Stimulated activated CD4-positive, alpha-beta T cell treated with anti-CD3 and anti-CD28 coated beads, TNF-alpha, amount 100 ng/mL, for 48 hours (primary cell): Measurements from ENCODE around the gene HIGD1C.
"Not testable (repeated sequence)": the region's sequence is repeated elsewhere in the genome, so short reads cannot be mapped to it uniquely, and the experiment has no call there.

Experiments
- DNase-seq, 3 donors: peaks; one replicate each; pipeline ENCODE4 v3.0.0-alpha.2; 2020; ENCODE audit warnings: low read depth in 3 of 3

Gene HIGD1C

DNA sequence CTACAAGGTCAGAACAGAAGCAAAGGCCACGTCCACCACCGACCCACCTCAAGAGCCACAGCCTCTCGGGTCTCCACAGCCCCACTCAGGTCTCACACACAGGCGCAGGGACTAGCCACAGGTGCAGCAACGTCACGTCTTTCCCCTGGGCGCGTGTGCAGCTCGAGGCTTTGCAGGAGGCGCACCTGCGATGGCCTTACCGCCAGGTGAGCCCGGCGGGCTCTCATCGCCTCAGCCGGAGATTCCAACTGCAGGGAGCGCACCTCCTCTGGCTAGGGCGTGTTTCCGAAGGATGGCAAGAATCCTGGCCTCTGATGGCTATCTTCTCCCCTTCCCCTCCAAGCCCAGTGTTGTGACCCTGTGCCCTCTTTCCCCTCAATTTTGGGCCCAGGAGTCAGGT, at the start of gene HIGD1C:
TSS of gene HIGD1C (plus strand) at position 35 of the 400 bp plus-strand sequence. CDS start 1,455 bp downstream, outside the sequence.
- DNase-seq = no peak

DNA sequence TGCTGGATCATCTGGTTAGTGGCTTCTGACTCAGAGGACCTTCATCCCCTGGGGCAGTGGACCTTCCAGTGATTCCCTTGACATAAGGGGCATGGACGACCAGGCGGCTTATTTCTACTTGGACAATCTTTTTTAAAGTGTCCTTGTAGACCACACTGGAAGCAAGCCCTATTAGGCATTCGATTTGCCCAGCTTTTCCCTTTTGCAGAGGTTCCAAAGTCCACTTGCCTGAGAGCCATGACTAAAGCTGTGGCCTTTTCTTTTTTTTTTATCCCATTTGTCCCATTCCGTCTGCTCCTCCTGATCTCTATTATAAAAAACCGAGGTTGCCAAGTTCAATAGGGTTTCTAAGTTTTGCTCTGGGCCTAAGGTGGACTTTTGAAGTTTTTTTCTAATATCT, 43.9 kb upstream of the HIGD1C start:
- DNase-seq = not testable (repeated sequence)

DNA sequence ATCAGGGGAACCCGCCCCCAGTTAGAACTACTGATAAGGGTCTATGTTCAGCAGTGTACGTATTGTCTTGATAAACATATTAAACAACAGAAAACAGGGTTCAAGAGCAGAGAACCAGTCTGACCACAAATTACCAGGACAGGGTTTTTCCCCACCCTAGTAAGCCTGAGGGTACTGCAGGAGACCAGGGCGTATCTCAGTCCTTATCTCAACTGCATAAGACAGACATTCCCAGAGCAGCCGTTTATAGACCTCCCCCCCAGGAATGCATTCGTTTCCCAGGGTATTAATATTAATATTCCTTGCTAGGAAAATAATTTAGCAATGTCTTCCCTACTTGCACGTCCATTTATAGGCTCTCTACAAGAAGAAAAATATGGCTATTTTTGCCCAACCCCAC, 40.0 kb upstream of the HIGD1C start:
- not testable (repeated sequence) for DNase-seq

DNA sequence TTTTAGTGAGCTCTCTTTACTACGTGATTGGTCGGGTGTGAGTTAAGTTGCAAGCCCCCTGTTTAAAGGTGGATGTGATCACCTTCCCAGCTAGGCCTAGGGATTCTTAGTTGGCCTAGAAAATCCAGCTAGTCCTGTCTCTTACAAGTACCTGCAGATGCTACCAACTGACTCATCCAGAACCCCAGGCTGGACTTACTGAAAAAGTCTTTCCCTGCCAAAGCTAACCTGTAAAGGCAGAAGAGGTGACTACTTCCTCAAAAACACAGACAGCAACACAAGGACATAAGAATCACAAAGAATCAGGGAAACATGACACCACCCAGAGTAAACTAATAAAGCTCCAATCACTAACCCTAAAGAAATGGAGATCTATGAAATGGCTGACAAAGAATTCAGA, 39.1 kb upstream of the HIGD1C start:
- no peak for DNase-seq

GRCh38 chr12:50914872-50915484, 37.4 kb upstream of the HIGD1C start:
- DNase-seq = no peak

GRCh38 chr12:50916292-50916691, 36.1 kb upstream of the HIGD1C start:
- DNase-seq = no peak

DNA sequence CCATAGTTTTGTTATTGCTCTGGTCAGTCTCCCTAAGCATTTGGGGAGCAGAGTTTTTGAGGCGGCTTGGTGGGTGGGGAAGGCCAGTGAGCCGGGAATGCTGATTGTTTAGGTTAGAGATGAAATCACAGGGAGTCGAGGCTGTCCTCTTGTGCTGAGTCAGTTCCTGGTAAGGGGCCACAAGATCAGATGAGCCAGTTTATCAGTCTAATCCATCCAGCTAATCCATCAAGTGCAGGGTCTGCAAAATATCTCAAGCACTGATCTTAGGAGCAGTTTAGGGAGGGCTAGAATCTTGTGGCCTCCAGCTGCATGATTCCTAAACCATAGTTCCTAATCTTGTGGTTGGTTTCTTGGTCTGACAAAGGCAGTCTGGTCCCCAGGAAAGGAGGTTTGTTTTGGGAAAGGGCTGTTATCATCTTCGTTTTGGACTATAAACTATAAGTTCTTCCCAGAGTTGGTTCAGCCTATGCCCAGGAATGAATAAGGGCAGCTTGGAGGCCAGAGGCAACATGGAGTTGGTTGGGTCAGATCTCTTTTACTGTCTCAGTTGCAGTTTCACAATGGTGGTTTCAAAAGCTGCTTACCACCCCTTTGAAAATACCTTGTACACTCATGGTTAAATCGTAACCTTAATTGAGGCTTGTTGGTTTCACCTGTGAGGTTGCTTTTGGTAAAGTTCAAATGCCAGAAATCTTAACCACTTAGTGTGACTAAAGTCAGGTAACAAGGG, 33.6 kb upstream of the HIGD1C start:
- no peak for DNase-seq

GRCh38 chr12:50922820-50923219, 29.5 kb upstream of the HIGD1C start:
- DNase-seq = no peak

GRCh38 chr12:50923361-50924130, 28.8 kb upstream of the HIGD1C start:
- no peak for DNase-seq

GRCh38 chr12:50924131-50924438, 28.3 kb upstream of the HIGD1C start:
- DNase-seq = no peak

DNA sequence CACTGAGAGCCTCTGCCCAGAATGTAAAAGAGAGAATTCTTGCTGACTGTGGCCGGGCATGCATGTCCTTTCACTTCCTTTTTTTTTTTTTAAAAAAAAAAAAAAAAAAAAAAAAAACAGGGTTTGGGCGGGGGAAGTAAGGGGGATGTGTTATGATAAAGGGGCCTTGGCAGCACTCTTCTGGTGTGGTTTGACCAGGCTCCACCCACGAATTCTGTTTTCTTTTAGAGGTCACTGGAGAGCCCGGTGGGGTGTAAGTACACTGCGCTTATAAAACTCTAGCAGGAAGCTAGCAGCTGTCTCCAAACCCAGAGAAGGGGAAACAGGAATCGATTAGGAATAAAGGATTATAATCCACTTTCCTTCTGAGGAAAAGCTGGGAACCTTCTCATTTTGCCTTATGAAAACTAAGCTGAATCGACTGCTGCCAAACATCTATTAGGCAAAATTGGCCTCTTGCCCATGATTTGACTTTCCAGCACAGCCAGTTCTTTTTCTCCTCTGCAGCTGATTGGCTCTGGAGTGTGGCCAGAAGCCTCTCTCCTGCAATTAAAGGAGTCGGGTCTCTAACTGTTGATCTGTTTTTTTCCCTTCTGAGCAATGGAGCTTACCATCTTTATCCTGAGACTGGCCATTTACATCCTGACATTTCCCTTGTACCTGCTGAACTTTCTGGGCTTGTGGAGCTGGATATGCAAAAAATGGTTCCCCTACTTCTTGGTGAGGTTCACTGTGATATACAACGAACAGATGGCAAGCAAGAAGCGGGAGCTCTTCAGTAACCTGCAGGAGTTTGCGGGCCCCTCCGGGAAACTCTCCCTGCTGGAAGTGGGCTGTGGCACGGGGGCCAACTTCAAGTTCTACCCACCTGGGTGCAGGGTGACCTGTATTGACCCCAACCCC, 27.7 kb upstream of the HIGD1C start:
- no peak for DNase-seq

GRCh38 chr12:50925342-50925651, 27.0 kb upstream of the HIGD1C start:
- DNase-seq = no peak

DNA sequence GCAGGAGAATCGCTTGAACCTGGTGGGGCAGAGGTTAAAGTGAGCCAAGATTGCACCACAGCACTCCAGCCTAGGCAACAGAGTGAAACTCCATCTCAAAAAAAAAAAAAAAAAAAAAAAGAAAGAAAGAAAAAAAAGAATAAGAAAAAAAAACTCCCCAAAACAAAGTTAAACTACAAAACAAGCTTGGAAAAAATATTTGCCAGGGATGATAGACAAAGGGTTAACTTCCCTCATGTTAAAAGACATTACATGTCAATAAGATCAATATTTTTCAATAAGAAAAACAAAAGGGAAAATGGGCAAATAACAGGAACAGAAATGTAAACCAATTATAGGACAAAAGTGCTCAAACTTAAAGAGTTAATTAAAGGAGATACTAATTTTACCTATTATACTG, 26.4 kb upstream of the HIGD1C start:
- no peak for DNase-seq

DNA sequence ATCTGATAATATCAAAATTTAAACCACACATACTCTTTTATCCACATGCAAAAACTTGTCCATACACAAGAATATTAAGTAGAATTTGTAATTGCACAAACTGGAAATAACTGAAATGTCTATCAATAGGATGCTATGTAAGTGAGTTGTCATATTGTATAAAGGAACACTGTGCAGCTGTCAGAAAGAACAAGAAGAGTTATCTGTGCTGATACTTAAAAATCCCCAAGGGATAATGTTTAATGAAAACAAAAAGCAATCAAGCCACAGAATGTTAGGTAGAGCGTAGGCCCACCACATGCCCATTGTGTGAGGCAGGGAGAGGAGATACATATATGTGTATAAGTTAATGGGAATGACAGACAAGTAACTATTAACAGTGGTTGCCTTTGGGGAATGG, 25.9 kb upstream of the HIGD1C start:
- DNase-seq = no peak

DNA sequence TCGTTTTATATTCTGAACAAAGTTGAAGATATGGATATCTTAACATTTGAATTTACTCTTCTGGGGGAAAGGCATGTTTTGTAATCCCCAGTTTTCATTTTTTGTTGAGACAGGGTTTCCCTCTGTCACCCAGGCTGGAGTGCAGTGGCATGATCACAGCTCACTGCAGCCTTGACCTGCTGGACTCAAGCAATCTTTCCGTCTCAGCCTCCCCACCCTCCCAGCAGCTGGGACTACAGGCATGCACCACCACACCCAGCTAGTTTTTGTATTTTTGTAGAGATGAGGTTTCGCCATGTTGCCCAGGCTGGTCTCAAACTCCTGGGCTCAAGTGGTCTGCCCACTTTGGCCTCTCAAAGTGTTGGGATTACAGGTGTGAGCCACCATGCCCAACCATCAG, 25.4 kb upstream of the HIGD1C start:
- not testable (repeated sequence) for DNase-seq

- no peak for DNase-seq
These were observed 25.0 kb upstream of the HIGD1C start for GRCh38 chr12:50927356-50927755.

GRCh38 chr12:50927766-50928224, 24.5 kb upstream of the HIGD1C start:
- no peak for DNase-seq

- DNase-seq = no peak
These were observed 24.0 kb upstream of the HIGD1C start for GRCh38 chr12:50928392-50928791.

DNA sequence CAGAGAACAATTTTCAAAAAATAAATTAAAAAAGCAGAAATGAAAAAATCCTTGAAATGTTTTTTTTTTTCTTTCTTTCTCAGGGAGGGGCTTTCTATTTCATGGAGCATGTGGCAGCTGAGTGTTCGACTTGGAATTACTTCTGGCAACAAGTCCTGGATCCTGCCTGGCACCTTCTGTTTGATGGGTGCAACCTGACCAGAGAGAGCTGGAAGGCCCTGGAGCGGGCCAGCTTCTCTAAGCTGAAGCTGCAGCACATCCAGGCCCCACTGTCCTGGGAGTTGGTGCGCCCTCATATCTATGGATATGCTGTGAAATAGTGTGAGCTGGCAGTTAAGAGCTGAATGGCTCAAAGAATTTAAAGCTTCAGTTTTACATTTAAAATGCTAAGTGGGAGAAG, 22.5 kb upstream of the HIGD1C start:
- DNase-seq = no peak

- DNase-seq = not testable (repeated sequence)
These were observed 21.9 kb upstream of the HIGD1C start for GRCh38 chr12:50930477-50930876.

DNA sequence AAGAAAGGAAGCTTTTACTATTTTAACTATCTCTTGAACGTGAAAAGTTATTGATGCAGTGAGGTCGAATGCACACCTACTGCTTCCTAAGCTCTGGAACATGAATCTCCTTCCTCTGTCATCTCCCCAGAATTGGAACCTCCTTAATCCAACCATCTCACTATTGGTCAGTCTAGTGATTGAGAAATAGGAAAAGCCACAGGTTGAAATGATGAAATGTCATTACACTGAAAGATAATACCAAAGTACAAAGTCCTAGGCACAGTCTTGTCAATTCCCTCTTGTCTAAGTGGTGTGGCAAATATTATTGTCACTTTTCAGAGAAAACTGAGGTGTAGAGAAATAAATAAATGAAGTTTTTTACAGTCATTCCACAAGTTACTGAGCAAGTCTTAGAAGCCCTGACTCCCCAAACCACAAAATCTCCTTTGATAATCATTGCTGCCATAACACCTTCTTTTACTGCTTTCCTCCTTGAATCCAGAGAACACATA, 19.5 kb upstream of the HIGD1C start:
- DNase-seq = no peak
